Endothelial cell of umbilical vein (primary cell): Measurements from ENCODE around the gene PLA2G4B.

ENCODE experiments used
- EZH2 ChIP-seq: IDR thresholded peaks from 2 replicates; pipeline ENCODE4 v1.6.1; 2012; ENCODE audit warnings: borderline replicate concordance, low read depth, mild to moderate bottlenecking, moderate library complexity, low read length, inconsistent platforms; ENCODE audit not compliant: severe bottlenecking
- GATA2 ChIP-seq: IDR thresholded peaks from 2 replicates; pipeline ENCODE4 v1.7.0; 2011; ENCODE audit warnings: low read depth, mild to moderate bottlenecking, moderate library complexity, mixed read lengths, low read length; ENCODE audit not compliant: insufficient read length, insufficient read depth
- JUN ChIP-seq: IDR thresholded peaks from 2 replicates; pipeline ENCODE4 v1.6.1; 2011; ENCODE audit warnings: borderline replicate concordance, low read depth; ENCODE audit not compliant: insufficient read length, insufficient read depth
- MYC ChIP-seq: IDR thresholded peaks from one replicate; pipeline ENCODE4 v1.6.1; 2011; ENCODE audit warnings: mild to moderate bottlenecking, low read depth, low read length
- POLR2A ChIP-seq: IDR thresholded peaks from 2 replicates; pipeline ENCODE4 v1.6.1; 2012; ENCODE audit warnings: low read depth, mild to moderate bottlenecking, control low read depth, low read length
- POLR2AphosphoS5 ChIP-seq: IDR thresholded peaks from 2 replicates; pipeline ENCODE4 v1.6.1; 2012; ENCODE audit warnings: low read depth, mild to moderate bottlenecking, control low read depth, low read length, moderate library complexity; ENCODE audit not compliant: insufficient read depth
- TF ChIP-seq, protein P1 (sequence below): IDR thresholded peaks from 2 replicates; pipeline ENCODE4 v1.6.1; 2011; ENCODE audit not compliant: insufficient read depth, insufficient read length
- TF ChIP-seq, protein P2 (sequence below), 2 donors: IDR thresholded peaks; 1 replicate in 1 of 2; 2 replicates in 1 of 2; pipeline ENCODE4 v1.5.1; 2011; ENCODE audit warnings: low read length in 2 of 2, mild to moderate bottlenecking in 2 of 2, moderate library complexity in 2 of 2, control low read depth in 1 of 2, inconsistent platforms in 1 of 2, low read depth in 1 of 2; ENCODE audit not compliant: insufficient read depth in 1 of 2; ENCODE audit errors: extremely low read depth in 1 of 2

DNA sequence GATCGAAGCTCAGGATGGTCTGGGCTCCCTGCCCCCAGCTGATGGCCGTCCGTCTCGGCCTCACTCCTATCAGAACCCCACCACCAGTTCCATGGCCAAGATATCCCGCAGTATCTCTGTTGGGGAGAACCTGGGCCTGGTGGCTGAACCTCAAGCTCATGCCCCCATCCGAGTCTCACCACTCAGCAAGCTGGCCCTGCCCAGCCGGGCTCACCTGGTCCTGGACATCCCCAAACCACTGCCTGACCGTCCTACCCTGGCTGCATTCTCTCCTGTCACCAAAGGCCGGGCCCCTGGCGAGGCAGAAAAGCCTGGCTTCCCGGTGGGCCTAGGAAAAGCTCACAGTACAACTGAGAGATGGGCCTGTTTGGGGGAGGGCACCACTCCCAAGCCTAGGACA, 15.1 kb upstream of the PLA2G4B start:
- TF ChIP-seq, protein P1, sequence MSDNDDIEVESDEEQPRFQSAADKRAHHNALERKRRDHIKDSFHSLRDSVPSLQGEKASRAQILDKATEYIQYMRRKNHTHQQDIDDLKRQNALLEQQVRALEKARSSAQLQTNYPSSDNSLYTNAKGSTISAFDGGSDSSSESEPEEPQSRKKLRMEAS = no peak
- no peak for TF ChIP-seq POLR2AphosphoS5
- no peak for TF ChIP-seq POLR2A
- TF ChIP-seq, protein P2, sequence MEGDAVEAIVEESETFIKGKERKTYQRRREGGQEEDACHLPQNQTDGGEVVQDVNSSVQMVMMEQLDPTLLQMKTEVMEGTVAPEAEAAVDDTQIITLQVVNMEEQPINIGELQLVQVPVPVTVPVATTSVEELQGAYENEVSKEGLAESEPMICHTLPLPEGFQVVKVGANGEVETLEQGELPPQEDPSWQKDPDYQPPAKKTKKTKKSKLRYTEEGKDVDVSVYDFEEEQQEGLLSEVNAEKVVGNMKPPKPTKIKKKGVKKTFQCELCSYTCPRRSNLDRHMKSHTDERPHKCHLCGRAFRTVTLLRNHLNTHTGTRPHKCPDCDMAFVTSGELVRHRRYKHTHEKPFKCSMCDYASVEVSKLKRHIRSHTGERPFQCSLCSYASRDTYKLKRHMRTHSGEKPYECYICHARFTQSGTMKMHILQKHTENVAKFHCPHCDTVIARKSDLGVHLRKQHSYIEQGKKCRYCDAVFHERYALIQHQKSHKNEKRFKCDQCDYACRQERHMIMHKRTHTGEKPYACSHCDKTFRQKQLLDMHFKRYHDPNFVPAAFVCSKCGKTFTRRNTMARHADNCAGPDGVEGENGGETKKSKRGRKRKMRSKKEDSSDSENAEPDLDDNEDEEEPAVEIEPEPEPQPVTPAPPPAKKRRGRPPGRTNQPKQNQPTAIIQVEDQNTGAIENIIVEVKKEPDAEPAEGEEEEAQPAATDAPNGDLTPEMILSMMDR (IDR thresholded peaks at IDR 0.05; ENCODE audit: extremely low read depth in 1 of 2, insufficient read depth in 1 of 2, low read depth in 1 of 2, low read length in 2 of 2) = no peak
- TF ChIP-seq GATA2 = no peak
- no peak for TF ChIP-seq EZH2
- TF ChIP-seq JUN = no peak
- TF ChIP-seq MYC = no peak
